ENCODE results near the gene CR1. TPM values are rescaled to one million over a fixed set of nuclear protein-coding genes. Genes with fewer than 3 reads are reported as not detected.
"Not testable (repeated sequence)": the region's sequence is repeated elsewhere in the genome, so short reads cannot be mapped to it uniquely, and the experiment has no call there.

Gene CR1
- total and polyA plus RNA-seq, 2 of the 8 experiments (the other 6 are each of a cell fraction or from before 2014, with no cell fraction given), result 0.15 to 0.22 TPM

GRCh38 chr1:207520400-207521345 lies 24.7 kb downstream of the CR1 start:
- H2BK12ac ChIP-seq (ENCODE audit: low read depth, low read length); H2BK120ac ChIP-seq (replicated peaks; ENCODE audit: low read depth, low read length); H3K4me1 ChIP-seq (replicated peaks in 1 of 4; ENCODE audit: control insufficient read depth in 3 of 4, insufficient read depth in 4 of 4, low read length in 3 of 4); POLR2A ChIA-PET (ENCODE audit: partially characterized antibody); H3K9ac ChIP-seq (replicated peaks in 1 of 4; ENCODE audit: extremely low read depth in 1 of 4, low read depth in 3 of 4, low read length in 3 of 4); H3K79me2 ChIP-seq (ENCODE audit: control insufficient read depth in 1 of 2, insufficient read depth in 2 of 2, low read length in 2 of 2); H2BK15ac ChIP-seq (ENCODE audit: low read length); H4K5ac ChIP-seq (ENCODE audit: insufficient read length, low read depth, low read length); H2BK5ac ChIP-seq (ENCODE audit: low read depth, low read length); H3K23me2 ChIP-seq (ENCODE audit: low read depth, low read length); H3K36me3 ChIP-seq (ENCODE audit: control insufficient read depth in 2 of 4, insufficient read depth in 4 of 4, low read length in 3 of 4); H3K4me2 ChIP-seq (ENCODE audit: insufficient read depth in 1 of 2, low read depth in 2 of 2, low read length in 2 of 2); H3K23ac ChIP-seq (ENCODE audit: insufficient read length); H2AK5ac ChIP-seq (ENCODE audit: low read depth, low read length); H3K18ac ChIP-seq (ENCODE audit: extremely low read depth, low read length); H3K27ac ChIP-seq (ENCODE audit: low read depth, low read length); H3K4ac ChIP-seq (replicated peaks; ENCODE audit: insufficient read length, low read depth, low read length); H3K9me3 ChIP-seq (ENCODE audit: insufficient read depth in 2 of 2, low read depth in 1 of 2, low read length in 1 of 2); H3K27me3 ChIP-seq (replicated peaks in 1 of 4; ENCODE audit: control insufficient read depth in 3 of 4, extremely low read depth in 1 of 4, insufficient read depth in 3 of 4, low read length in 3 of 4); H3K4me3 ChIP-seq (ENCODE audit: extremely low read depth in 1 of 4, insufficient read depth in 2 of 4, low read depth in 3 of 4, low read length in 4 of 4); H3K56ac ChIP-seq (replicated peaks; ENCODE audit: insufficient read length, low read depth, low read length); H3K79me1 ChIP-seq (ENCODE audit: low read depth, low read length); DNase-seq (ENCODE audit: low read depth in 1 of 2, low spot score in 2 of 2); H3K14ac ChIP-seq (ENCODE audit: insufficient read length); H4K20me1 ChIP-seq (replicated peaks in 1 of 2; ENCODE audit: control insufficient read depth in 1 of 2, insufficient read depth in 2 of 2, low read length in 2 of 2); H4K91ac ChIP-seq (replicated peaks; ENCODE audit: insufficient read length, low read length); H2BK20ac ChIP-seq (ENCODE audit: low read length); H4K8ac ChIP-seq (ENCODE audit: extremely low read depth, insufficient read depth, low read length): not testable (repeated sequence)
- peak in 1 of 2 experiments; percentile 2; a peak in 1 of 4 replicates for TF ChIP-seq RAD21 (IDR thresholded peaks at IDR 0.05 in 1 of 2, conservative IDR thresholded peaks at IDR 0.05 in 1 of 2; ENCODE audit: low read depth in 2 of 2, low read length in 2 of 2)
- 91% methylated on average over 10 of the region's 10 CpGs; no CpG with 5 or more reads in 1 of the 2 experiments for WGBS, 2 experiments (ENCODE audit: extremely low coverage in 1 of 2, insufficient coverage in 1 of 2, insufficient read length in 1 of 2, insufficient replicate concordance in 2 of 2, low coverage in 1 of 2, low lambda C conversion rate in 2 of 2, missing lambda C conversion rate in 1 of 2)
- peak; percentile 73 for FAIRE-seq
- CTCF ChIA-PET (ENCODE audit: partially characterized antibody), result interaction anchor here (1.1 to 2.3 kb wide), 4 partner anchors 21 to 442 kb away, joined by 3 to 10 read pairs (median 3); partner anchors contain the start of gene CR1
- peak overlapping the region; percentile 81; the same call in 1 of the 2 replicates for H2AFZ ChIP-seq (ENCODE audit: low read length)
